HuH-7 (cell line): ENCODE measurements around the gene PPP2R5E.
"Not testable (repeated sequence)": the region's sequence is repeated elsewhere in the genome, so short reads cannot be mapped to it uniquely, and the experiment has no call there.

Experiments used
- DNase-seq: peaks from one replicate; pipeline ENCODE4 v3.0.0; 2011; ENCODE audit warnings: low spot score

Gene PPP2R5E

GRCh38 chr14:63371613-63372012 is 171.6 kb downstream of the PPP2R5E start:
- not testable (repeated sequence) for DNase-seq

DNA sequence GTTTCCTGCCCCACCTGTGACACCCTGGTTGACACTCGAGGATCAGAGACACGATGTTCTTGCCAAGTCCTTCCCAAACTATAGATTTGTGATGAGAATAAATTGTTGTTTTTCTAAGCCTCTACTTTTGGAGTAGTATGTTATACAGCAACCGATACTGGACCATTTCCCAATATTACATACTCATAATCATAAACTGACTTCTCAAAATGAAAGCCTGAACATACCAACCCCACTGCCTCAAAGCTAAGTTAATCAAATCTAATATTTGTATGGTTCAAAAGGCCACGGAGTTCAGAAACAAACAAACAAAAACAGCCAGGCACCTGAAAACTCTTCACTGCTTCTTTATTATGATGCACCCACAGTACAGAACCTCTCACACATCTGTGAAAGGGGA is 172.1 kb downstream of the PPP2R5E start:
- DNase-seq = no peak

DNA sequence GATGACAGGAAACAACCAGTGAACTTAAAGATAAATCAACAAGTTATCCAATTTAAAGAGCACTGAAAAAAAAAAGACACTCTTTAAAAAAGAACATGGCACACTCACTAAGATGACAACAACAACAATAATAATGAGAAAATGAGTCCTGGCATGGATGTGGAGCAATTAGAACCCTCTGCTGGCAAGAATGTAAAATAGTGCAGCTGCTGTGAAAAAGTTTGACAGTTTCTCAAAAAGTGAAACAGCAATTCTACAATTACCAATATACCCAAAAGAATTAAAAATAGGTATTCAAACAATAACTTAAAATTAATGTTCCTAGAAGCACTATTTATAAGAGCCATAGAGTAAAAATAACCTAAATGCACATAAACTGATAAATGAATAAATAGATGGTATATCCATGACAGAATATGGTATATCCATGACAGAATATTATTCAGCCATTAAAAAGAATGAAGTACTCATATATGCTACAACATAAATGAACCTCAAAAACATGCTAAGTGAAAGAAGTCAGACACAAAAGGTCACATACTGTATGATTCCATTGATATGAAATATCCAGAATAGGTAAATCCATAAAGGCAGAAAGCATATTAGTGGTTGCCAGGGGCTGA is 175.3 kb downstream of the PPP2R5E start:
- DNase-seq = no peak

- DNase-seq = peak; percentile 5
Measured at GRCh38 chr14:63362389-63362819, 180.8 kb downstream of the PPP2R5E start.

GRCh38 chr14:63361790-63362189 is 181.4 kb downstream of the PPP2R5E start:
- DNase-seq = peak; percentile 3

DNA sequence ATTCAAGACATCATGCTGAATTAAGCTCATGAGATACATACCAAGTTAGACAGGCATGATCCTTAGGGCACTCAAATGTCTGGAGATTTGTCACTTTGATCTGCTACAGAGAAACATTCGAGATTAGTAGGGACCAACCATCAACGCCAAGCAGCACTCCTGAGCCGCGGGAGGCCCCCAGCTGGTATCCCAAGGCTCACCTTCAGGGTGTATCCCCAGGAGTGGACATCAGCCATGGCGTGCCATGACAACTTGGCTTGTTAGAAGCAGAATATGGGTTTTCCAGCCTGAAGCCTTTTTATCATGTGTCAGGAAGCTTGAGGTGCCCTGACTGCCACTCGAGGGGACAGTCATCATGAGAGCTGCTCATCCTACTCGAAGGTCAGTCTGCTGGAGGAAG is 185.3 kb downstream of the PPP2R5E start:
- DNase-seq = no peak

DNA sequence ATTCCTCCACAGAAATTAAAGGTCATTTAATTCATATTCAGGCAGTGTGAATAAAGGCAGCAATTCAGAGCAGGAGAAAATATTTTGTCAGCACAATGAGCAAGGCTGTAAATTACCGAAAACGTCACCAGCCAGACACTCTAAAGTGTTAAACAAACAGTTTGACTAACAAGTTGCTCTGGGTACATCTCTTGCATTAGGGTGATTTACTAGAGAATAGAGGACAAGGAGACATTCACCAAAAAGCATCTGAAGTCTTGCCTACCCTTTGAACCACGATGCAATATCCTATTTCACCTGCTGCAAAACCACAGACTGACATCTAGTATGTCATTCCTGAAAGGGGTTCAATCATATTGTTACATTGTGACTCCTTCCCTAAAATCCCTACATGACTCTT is 197.4 kb downstream of the PPP2R5E start:
- no peak for DNase-seq

- no peak for DNase-seq
Measured at GRCh38 chr14:63344336-63344735, 198.8 kb downstream of the PPP2R5E start.

DNA sequence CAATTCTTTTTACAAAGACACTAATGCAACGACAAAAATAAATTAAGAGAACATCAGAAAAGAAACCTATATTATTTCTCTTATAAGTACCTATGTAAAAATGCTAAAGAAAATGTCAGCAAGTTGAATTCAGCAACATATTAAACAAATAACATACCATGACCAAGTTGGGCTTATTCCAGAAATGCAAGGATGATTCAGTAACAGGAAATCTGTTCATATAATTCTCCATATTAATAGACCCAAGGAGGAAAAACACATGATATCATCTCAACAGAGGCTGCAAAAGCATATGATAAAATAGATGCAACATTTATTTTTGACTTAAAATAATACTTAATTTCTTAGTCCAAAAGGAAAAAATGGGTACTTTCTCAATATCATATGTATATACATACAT is 199.3 kb downstream of the PPP2R5E start:
- no peak for DNase-seq

- DNase-seq = no peak
Measured at GRCh38 chr14:63342371-63342770, 200.8 kb downstream of the PPP2R5E start.

GRCh38 chr14:63328787-63329737 is 214.1 kb downstream of the PPP2R5E start:
- DNase-seq = no peak

DNA sequence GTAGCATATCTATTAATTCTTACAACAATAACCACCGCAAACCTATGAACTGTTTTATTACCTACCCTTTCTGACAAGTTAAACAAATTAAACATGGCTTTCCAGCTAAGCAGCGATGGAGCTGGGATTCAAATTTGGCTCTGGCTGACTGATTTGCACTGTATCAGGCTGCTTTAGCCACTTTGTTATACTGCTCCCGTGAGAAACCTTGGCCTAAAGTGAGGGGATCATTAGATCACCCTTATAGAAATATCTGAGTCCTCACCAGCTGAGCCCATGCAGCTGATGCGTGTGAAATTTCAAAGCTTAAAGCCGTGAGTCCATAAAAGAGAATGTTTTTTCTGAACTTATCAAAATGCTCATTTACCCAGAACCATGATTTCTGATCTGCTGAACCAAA is 216.3 kb downstream of the PPP2R5E start:
- DNase-seq = no peak

DNA sequence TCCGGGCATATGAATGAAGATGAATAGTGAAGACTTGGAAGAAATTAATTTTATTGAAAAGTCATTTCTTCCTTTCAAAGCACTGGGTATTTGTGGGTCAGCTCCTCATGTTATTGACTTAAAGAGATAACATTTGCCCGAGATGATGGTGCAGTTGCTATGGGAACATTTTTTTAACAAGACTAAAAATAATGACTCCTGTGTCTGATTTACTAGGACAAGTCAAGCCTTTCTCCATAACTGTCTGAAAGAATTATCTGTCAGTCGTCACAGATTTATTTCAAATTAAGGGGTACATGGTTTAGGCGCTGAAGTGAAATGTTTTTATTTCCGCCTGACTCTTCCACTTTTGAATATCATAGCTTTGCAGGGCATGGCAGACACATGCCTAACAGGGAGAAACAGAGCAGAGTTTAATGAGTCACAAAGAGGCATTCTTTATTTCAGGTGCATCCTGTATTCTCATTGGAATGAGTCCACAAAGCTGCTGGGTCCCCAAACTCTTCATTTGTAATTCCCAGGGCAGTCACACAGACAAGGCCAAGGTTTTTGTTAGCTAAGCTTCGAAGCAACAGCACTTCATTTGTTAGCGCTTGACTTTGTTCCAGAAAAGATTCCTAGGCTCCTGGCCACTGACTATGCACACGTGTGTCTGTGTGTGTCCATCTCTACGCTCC is 220.1 kb downstream of the PPP2R5E start:
- no peak for DNase-seq

DNA sequence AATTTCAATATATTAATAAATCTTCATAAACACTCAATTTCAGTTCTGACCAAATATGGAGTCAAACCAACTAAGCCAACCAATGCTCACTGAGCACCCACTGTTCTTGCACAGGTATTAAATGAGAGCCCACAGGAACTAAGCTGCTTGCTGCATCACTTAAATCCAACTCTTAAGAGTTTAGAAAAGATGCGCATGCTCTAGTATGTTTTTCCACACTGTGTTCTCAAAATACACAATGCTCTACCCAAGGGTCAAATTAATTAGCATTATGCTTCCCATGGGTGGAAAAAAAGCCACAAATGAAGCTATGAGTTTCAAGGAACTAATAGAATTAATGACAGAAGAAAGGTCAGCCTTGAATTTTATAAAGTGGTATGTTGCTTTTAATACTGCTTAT is 220.7 kb downstream of the PPP2R5E start:
- DNase-seq = no peak
